Panc1 (cell line): ENCODE results near the gene CACNA1E.

ENCODE experiments used
- POLR2AphosphoS5 ChIP-seq: IDR thresholded peaks from 2 replicates; pipeline ENCODE4 v1.6.1; 2012; ENCODE audit warnings: mild to moderate bottlenecking, low read depth, low read length, moderate library complexity
- SIN3A ChIP-seq: IDR thresholded peaks from 2 replicates; pipeline ENCODE4 v1.6.1; 2012; ENCODE audit warnings: low read depth, mild to moderate bottlenecking, low read length, moderate library complexity, borderline replicate concordance; ENCODE audit not compliant: insufficient read depth
- TF ChIP-seq, protein P1 (sequence below), 2 experiments: IDR thresholded peaks; 2 replicates each; pipeline ENCODE4 v1.6.1; 2011 to 2012; ENCODE audit warnings: low read depth in 2 of 2, control low read depth in 1 of 2, low read length in 1 of 2, mild to moderate bottlenecking in 1 of 2, moderate library complexity in 1 of 2; ENCODE audit not compliant: insufficient read depth in 1 of 2
- TF ChIP-seq, protein P2 (sequence below): fragments of 450-650 bp; IDR thresholded peaks from 2 replicates; pipeline ENCODE4 v1.5.1; 2017; ENCODE audit warnings: mild to moderate bottlenecking

DNA sequence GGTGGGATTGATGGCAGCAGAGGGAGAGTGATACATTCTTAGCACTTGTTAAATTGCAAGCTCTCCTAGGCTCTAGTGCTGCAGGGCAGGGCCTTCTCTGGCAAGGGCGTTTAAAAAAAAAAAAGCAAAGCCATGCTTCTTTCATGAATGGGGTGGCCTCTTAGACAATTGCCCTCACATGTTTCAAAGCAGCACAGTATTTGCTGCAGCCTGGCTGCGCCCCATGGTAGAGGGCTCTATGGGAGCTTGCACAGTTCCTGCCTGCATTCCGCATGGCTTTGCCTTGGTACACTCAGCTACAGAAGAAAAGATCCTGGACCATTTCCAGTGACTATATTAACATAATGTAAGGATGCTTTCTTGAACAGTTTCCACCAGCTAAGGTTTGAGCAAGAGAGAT is 311.0 kb downstream of the CACNA1E start:
- TF ChIP-seq, protein P1, sequence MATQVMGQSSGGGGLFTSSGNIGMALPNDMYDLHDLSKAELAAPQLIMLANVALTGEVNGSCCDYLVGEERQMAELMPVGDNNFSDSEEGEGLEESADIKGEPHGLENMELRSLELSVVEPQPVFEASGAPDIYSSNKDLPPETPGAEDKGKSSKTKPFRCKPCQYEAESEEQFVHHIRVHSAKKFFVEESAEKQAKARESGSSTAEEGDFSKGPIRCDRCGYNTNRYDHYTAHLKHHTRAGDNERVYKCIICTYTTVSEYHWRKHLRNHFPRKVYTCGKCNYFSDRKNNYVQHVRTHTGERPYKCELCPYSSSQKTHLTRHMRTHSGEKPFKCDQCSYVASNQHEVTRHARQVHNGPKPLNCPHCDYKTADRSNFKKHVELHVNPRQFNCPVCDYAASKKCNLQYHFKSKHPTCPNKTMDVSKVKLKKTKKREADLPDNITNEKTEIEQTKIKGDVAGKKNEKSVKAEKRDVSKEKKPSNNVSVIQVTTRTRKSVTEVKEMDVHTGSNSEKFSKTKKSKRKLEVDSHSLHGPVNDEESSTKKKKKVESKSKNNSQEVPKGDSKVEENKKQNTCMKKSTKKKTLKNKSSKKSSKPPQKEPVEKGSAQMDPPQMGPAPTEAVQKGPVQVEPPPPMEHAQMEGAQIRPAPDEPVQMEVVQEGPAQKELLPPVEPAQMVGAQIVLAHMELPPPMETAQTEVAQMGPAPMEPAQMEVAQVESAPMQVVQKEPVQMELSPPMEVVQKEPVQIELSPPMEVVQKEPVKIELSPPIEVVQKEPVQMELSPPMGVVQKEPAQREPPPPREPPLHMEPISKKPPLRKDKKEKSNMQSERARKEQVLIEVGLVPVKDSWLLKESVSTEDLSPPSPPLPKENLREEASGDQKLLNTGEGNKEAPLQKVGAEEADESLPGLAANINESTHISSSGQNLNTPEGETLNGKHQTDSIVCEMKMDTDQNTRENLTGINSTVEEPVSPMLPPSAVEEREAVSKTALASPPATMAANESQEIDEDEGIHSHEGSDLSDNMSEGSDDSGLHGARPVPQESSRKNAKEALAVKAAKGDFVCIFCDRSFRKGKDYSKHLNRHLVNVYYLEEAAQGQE (IDR thresholded peaks at IDR 0.05; ENCODE audit: insufficient read depth in 1 of 2, low read depth in 2 of 2, low read length in 1 of 2) = no peak
- TF ChIP-seq, protein P2, sequence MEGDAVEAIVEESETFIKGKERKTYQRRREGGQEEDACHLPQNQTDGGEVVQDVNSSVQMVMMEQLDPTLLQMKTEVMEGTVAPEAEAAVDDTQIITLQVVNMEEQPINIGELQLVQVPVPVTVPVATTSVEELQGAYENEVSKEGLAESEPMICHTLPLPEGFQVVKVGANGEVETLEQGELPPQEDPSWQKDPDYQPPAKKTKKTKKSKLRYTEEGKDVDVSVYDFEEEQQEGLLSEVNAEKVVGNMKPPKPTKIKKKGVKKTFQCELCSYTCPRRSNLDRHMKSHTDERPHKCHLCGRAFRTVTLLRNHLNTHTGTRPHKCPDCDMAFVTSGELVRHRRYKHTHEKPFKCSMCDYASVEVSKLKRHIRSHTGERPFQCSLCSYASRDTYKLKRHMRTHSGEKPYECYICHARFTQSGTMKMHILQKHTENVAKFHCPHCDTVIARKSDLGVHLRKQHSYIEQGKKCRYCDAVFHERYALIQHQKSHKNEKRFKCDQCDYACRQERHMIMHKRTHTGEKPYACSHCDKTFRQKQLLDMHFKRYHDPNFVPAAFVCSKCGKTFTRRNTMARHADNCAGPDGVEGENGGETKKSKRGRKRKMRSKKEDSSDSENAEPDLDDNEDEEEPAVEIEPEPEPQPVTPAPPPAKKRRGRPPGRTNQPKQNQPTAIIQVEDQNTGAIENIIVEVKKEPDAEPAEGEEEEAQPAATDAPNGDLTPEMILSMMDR = no peak
- TF ChIP-seq POLR2AphosphoS5 (no peak), SIN3A (no peak)
